ENCODE results near the gene DDC. TPM values are rescaled to one million over a fixed set of nuclear protein-coding genes. Genes with fewer than 3 reads are reported as not detected.

Gene DDC
- polyA plus RNA-seq, 2 of the 4 experiments (the other 2 are of a cell fraction) = 1.3 to 2.8 TPM

DNA sequence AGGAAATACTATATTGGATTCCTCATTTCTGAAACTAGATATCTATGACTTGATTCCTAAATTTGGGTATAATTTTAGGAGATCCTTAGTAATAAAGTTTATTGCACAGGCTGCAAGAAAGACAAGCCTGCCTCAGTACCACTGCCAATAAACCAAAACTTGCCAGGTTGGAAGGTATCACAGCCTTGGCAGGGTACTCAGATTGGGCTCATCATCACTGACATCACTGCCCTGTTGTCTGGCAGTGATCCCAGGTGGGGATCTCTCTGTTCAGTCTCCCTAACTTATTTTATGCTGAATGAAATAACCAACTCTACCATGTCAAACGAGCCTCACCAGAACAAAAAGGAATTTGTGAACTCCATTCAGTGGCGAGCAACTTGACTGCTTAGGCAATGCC, 133.9 kb downstream of the DDC start:
- no peak overlapping the region for H3K27ac ChIP-seq
- H3K9me3 ChIP-seq = no peaks in the 10 kb centered on the region
- ChIA-PET POLR2A (no interaction called here), CTCF (interaction anchor here (1.2 to 2.6 kb wide), 2 partner anchors 13 to 710 kb away, joined by 3 to 8 read pairs; no protein-coding TSS in a partner anchor)
- TF ChIP-seq NR3C1 (IDR thresholded peaks at IDR 0.05) (no peak), CEBPB (IDR thresholded peaks at IDR 0.05) (no peak), ZSCAN20 (CRISPR knock-in tag; IDR thresholded peaks at IDR 0.05) (no peak), TP53 (CRISPR knock-in tag; IDR thresholded peaks at IDR 0.05) (no peak), RFX5 (IDR thresholded peaks at IDR 0.05) (no peak), BHLHE40 (IDR thresholded peaks at IDR 0.05; ENCODE audit: low read depth, low read length) (no peak)
- TF ChIP-seq, protein P1, sequence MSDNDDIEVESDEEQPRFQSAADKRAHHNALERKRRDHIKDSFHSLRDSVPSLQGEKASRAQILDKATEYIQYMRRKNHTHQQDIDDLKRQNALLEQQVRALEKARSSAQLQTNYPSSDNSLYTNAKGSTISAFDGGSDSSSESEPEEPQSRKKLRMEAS (IDR thresholded peaks at IDR 0.05) = no peak
- H3K4me2 ChIP-seq = no peak overlapping the region
- H3K4me3 ChIP-seq = no peak overlapping the region
- H3K4me1 ChIP-seq = peaks cover 6% of the 10 kb centered on the region
- ATAC-seq (no peak), DNase-seq (ENCODE audit: low read depth in 1 of 2, low spot score in 1 of 2) (no peak), FAIRE-seq (no peak)
- 82% methylated on average over 2 of the region's 2 CpGs for WGBS (ENCODE audit: missing lambda C conversion rate)

DNA sequence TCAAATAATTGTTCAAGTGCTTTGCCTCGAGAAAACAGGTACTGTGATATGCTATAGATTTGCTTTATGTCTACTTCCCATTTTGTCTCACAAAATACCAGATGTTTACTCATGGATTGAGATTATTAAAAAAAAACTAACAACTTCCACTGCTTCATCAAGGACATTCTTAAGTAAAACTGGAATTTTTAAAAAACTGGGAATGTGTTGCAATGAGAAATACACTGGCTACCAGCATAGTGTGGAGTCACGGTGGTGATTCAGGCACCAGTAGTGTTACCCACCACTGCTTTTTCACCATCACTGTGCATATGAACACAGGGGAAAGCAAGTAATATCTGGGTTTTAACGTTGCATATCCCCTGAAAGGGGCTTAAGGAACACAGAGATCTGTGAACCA, 136.3 kb downstream of the DDC start:
- DNase-seq (ENCODE audit: low read depth in 1 of 2, low spot score in 1 of 2) = no peak
- POLR2A ChIA-PET = no interaction called here
- WGBS (ENCODE audit: missing lambda C conversion rate) = 45% methylated on average over 3 of the region's 3 CpGs
- Histone ChIP-seq H3K27ac (no peak overlapping the region), H3K4me1 (no peaks in the 10 kb centered on the region), H3K4me2 (no peak overlapping the region), H3K9me3 (no peaks in the 10 kb centered on the region), H3K4me3 (no peak overlapping the region)
- no peak for TF ChIP-seq KDM5A (IDR thresholded peaks at IDR 0.05)
- TF ChIP-seq, protein P2, sequence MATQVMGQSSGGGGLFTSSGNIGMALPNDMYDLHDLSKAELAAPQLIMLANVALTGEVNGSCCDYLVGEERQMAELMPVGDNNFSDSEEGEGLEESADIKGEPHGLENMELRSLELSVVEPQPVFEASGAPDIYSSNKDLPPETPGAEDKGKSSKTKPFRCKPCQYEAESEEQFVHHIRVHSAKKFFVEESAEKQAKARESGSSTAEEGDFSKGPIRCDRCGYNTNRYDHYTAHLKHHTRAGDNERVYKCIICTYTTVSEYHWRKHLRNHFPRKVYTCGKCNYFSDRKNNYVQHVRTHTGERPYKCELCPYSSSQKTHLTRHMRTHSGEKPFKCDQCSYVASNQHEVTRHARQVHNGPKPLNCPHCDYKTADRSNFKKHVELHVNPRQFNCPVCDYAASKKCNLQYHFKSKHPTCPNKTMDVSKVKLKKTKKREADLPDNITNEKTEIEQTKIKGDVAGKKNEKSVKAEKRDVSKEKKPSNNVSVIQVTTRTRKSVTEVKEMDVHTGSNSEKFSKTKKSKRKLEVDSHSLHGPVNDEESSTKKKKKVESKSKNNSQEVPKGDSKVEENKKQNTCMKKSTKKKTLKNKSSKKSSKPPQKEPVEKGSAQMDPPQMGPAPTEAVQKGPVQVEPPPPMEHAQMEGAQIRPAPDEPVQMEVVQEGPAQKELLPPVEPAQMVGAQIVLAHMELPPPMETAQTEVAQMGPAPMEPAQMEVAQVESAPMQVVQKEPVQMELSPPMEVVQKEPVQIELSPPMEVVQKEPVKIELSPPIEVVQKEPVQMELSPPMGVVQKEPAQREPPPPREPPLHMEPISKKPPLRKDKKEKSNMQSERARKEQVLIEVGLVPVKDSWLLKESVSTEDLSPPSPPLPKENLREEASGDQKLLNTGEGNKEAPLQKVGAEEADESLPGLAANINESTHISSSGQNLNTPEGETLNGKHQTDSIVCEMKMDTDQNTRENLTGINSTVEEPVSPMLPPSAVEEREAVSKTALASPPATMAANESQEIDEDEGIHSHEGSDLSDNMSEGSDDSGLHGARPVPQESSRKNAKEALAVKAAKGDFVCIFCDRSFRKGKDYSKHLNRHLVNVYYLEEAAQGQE (IDR thresholded peaks at IDR 0.05) = no peak
- TF ChIP-seq, protein P3, sequence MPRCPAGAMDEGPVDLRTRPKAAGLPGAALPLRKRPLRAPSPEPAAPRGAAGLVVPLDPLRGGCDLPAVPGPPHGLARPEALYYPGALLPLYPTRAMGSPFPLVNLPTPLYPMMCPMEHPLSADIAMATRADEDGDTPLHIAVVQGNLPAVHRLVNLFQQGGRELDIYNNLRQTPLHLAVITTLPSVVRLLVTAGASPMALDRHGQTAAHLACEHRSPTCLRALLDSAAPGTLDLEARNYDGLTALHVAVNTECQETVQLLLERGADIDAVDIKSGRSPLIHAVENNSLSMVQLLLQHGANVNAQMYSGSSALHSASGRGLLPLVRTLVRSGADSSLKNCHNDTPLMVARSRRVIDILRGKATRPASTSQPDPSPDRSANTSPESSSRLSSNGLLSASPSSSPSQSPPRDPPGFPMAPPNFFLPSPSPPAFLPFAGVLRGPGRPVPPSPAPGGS (IDR thresholded peaks at IDR 0.05) = no peak
- TF ChIP-seq POLR2AphosphoS2 (conservative IDR thresholded peaks at IDR 0.05; ENCODE audit: low read length) = no peak
- TF ChIP-seq ZNF302 (CRISPR knock-in tag; IDR thresholded peaks at IDR 0.05) = no peak
- CTCF ChIA-PET = interaction anchor here (2.3 to 2.7 kb wide), 2 partner anchors 11 to 223 kb away, joined by 8 to 24 read pairs; no protein-coding TSS in a partner anchor
- ATAC-seq = no peak
- no peak for FAIRE-seq

DNA sequence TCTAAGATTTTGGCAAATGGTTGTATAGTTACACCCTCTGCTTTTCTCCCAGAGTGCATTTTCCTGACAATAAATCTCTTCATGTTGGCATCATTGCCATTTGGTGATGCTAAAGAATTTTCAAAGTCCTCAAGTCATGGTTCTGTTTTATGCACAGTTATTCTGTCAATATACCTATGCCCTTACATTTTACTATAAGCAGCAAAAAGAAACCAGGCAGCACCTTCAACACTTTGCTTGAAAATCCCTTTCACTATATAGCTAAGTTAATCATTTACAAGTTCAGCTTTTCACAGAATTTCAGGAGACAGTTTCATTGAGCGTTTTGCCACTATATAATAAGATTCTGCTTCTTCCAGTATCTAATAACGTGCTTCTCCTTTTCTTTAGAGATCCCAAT, 137.7 kb downstream of the DDC start:
- no peak overlapping the region for H3K27ac ChIP-seq

More for the DNA sequence above, 137.7 kb downstream of the DDC start:
- CTCF ChIA-PET = interaction anchor here (0.6 to 2.7 kb wide), 6 partner anchors 9 to 733 kb away, joined by 3 to 24 read pairs (median 6); no protein-coding TSS in a partner anchor
- POLR2A ChIA-PET = no interaction called here
- TF ChIP-seq MAZ (IDR thresholded peaks at IDR 0.05; ENCODE audit: borderline replicate concordance, low read depth, low read length) (no peak), EHF (CRISPR knock-in tag; IDR thresholded peaks at IDR 0.05) (no peak)
- TF ChIP-seq, protein P4, sequence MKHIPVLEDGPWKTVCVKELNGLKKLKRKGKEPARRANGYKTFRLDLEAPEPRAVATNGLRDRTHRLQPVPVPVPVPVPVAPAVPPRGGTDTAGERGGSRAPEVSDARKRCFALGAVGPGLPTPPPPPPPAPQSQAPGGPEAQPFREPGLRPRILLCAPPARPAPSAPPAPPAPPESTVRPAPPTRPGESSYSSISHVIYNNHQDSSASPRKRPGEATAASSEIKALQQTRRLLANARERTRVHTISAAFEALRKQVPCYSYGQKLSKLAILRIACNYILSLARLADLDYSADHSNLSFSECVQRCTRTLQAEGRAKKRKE (CRISPR knock-in tag; IDR thresholded peaks at IDR 0.05; ENCODE audit: low read depth) = no peak
- Histone ChIP-seq H3K4me1 (no peaks in the 10 kb centered on the region), H3K4me2 (no peak overlapping the region), H3K9me3 (no peaks in the 10 kb centered on the region), H3K4me3 (no peak overlapping the region)
- DNase-seq (ENCODE audit: low read depth in 1 of 2, low spot score in 1 of 2) = no peak
- no peak for ATAC-seq
- 36% methylated on average over 2 of the region's 2 CpGs for WGBS (ENCODE audit: missing lambda C conversion rate)
- FAIRE-seq = no peak
